KBM-7 (cell line): Measurements from ENCODE around the gene CCNI2.
A peak's percentile ranks its signal among the peaks of the same experiment; 100 is the strongest.

Source experiments
- DNase-seq: peaks from one replicate; pipeline ENCODE4 v3.0.0-alpha.2; 2015
- in situ Hi-C: fragments of 300-500 bp; cut with MboI; formaldehyde crosslinking; loops from 2 replicates; pipeline ENCODE4 v1.14.3; 2020; ENCODE audit warnings: low sequenced_read_pairs, low pct_unique_long_range_greater_than_20kb, mixed read lengths

CCNI2 gene

GRCh38 chr5:132776938-132777208 is 29.6 kb downstream of the CCNI2 start:
- no peak for DNase-seq
- in situ Hi-C loops: no loop called here

- DNase-seq: peak; percentile 31
- in situ Hi-C loops: no loop called here
Observed at GRCh38 chr5:132777209-132778069, 30.2 kb downstream of the CCNI2 start, which contains the start of gene SEPTIN8. Gene SEPTIN8 (minus strand): TSS chr5:132777239. CDS start chr5:132777137, 102 bp downstream.

- in situ Hi-C loops: no loop called here
- DNase-seq: no peak
Observed at GRCh38 chr5:132778129-132778528, 30.9 kb downstream of the CCNI2 start.

GRCh38 chr5:132778856-132779255 is 31.6 kb downstream of the CCNI2 start:
- in situ Hi-C loops: no loop called here
- no peak for DNase-seq

- no peak for DNase-seq
- in situ Hi-C loops: no loop called here
Observed at GRCh38 chr5:132779961-132780360, 32.7 kb downstream of the CCNI2 start.

- no peak for DNase-seq
- in situ Hi-C loops: no loop called here
Observed at GRCh38 chr5:132780577-132780976, 33.4 kb downstream of the CCNI2 start.

GRCh38 chr5:132781029-132781428 is 33.8 kb downstream of the CCNI2 start:
- in situ Hi-C loops: no loop called here
- DNase-seq: no peak

- in situ Hi-C loops: no loop called here
- peak; percentile 61 for DNase-seq
Observed at GRCh38 chr5:132782101-132782500, 34.9 kb downstream of the CCNI2 start.

- in situ Hi-C loops: no loop called here
- DNase-seq: peak; percentile 10
Observed at GRCh38 chr5:132785365-132785764, 38.1 kb downstream of the CCNI2 start.

- no peak for DNase-seq
- in situ Hi-C loops: no loop called here
Observed at GRCh38 chr5:132785864-132786263, 38.6 kb downstream of the CCNI2 start.

- DNase-seq: no peak
- in situ Hi-C loops: no loop called here
Observed at GRCh38 chr5:132787076-132787475, 39.9 kb downstream of the CCNI2 start.

GRCh38 chr5:132788508-132788907 is 41.3 kb downstream of the CCNI2 start:
- no peak for DNase-seq
- in situ Hi-C loops: no loop called here

- DNase-seq: no peak
- in situ Hi-C loops: no loop called here
Observed at GRCh38 chr5:132788990-132789886, 42.0 kb downstream of the CCNI2 start.

- DNase-seq: no peak
- in situ Hi-C loops: no loop called here
Observed at GRCh38 chr5:132790201-132790865, 43.1 kb downstream of the CCNI2 start.

GRCh38 chr5:132791026-132791425 is 43.8 kb downstream of the CCNI2 start:
- DNase-seq: no peak

GRCh38 chr5:132797651-132798050 is 50.4 kb downstream of the CCNI2 start:
- in situ Hi-C loops: no loop called here
- no peak for DNase-seq

More at GRCh38 chr5:132791026-132791425, 43.8 kb downstream of the CCNI2 start:
- in situ Hi-C loops: no loop called here

GRCh38 chr5:132799392-132799791 is 52.2 kb downstream of the CCNI2 start:
- DNase-seq: no peak
- in situ Hi-C loops: no loop called here

GRCh38 chr5:132800545-132800944 is 53.3 kb downstream of the CCNI2 start:
- no peak for DNase-seq
- in situ Hi-C loops: no loop called here

- no peak for DNase-seq
- in situ Hi-C loops: no loop called here
Observed at GRCh38 chr5:132802044-132802684, 54.9 kb downstream of the CCNI2 start.
